ENCODE data around the gene ARHGAP8. TPM values are rescaled to one million over a fixed set of nuclear protein-coding genes. Genes with fewer than 3 reads are reported as not detected.
"Not testable (repeated sequence)": the region's sequence is repeated elsewhere in the genome, so short reads cannot be mapped to it uniquely, and the experiment has no call there.

The ARHGAP8 gene
- total and polyA plus RNA-seq, 2 donors (not counting 1 experiment from before 2014, with no cell fraction given), result 0.07 to 0.17 TPM

GRCh38 chr22:44898236-44898635 lies 145.9 kb downstream of the ARHGAP8 start:
- Histone ChIP-seq H3K27ac (ENCODE audit: insufficient read depth, low read length) (no peak overlapping the region), H3K9me3 (ENCODE audit: control insufficient read depth, insufficient read depth, low read depth, low read length) (no peaks in the 10 kb centered on the region), H4K20me1 (ENCODE audit: control insufficient read depth, extremely low read depth, insufficient read depth, low read length) (no peaks in the 10 kb centered on the region), H2AFZ (ENCODE audit: low read length) (no peak overlapping the region), H3K36me3 (ENCODE audit: control insufficient read depth, insufficient read depth, low read length) (no peaks in the 10 kb centered on the region), H3K4me3 (replicated peaks in 1 of 4; ENCODE audit: control extremely low read depth in 1 of 4, insufficient read depth in 1 of 4, low read depth in 3 of 4, low read length in 4 of 4) (no peak overlapping the region), H3K79me2 (ENCODE audit: control insufficient read depth, insufficient read depth, low read length) (no peaks in the 10 kb centered on the region), H3K27me3 (ENCODE audit: control insufficient read depth, insufficient read depth, low read length) (no peaks in the 10 kb centered on the region), H3K9ac (ENCODE audit: insufficient read depth, low read length) (no peak overlapping the region), H3K4me2 (ENCODE audit: extremely low read depth, insufficient read depth, low read length) (no peak overlapping the region), H3K4me1 (ENCODE audit: control insufficient read depth, extremely low read depth, insufficient read depth, low read length) (no peaks in the 10 kb centered on the region)
- no peak for DNase-seq (ENCODE audit: low read depth in 2 of 2)
- TF ChIP-seq EZH2 (IDR thresholded peaks at IDR 0.05; ENCODE audit: low read length, missing control alignments), result no peak
- no peak for TF ChIP-seq CTCF (conservative IDR thresholded peaks at IDR 0.05 in 1 of 2, IDR thresholded peaks at IDR 0.05 in 1 of 2; ENCODE audit: low read depth in 1 of 2, low read length in 2 of 2)

GRCh38 chr22:44901301-44901700 lies 148.9 kb downstream of the ARHGAP8 start:
- H3K36me3 ChIP-seq (ENCODE audit: control insufficient read depth, insufficient read depth, low read length), result no peaks in the 10 kb centered on the region
- TF ChIP-seq EZH2 (IDR thresholded peaks at IDR 0.05; ENCODE audit: low read length, missing control alignments) (no peak), CTCF (conservative IDR thresholded peaks at IDR 0.05 in 1 of 2, IDR thresholded peaks at IDR 0.05 in 1 of 2; ENCODE audit: low read depth in 1 of 2, low read length in 2 of 2) (no peak)
- no peaks in the 10 kb centered on the region for H3K4me1 ChIP-seq (ENCODE audit: control insufficient read depth, extremely low read depth, insufficient read depth, low read length)
- no peak overlapping the region for H3K27ac ChIP-seq (ENCODE audit: insufficient read depth, low read length)
- H3K9me3 ChIP-seq (ENCODE audit: control insufficient read depth, insufficient read depth, low read depth, low read length), result no peaks in the 10 kb centered on the region
- H3K4me2 ChIP-seq (ENCODE audit: extremely low read depth, insufficient read depth, low read length), result no peak overlapping the region
- no peaks in the 10 kb centered on the region for H3K27me3 ChIP-seq (ENCODE audit: control insufficient read depth, insufficient read depth, low read length)
- no peak overlapping the region for H3K9ac ChIP-seq (ENCODE audit: insufficient read depth, low read length)
- no peaks in the 10 kb centered on the region for H3K79me2 ChIP-seq (ENCODE audit: control insufficient read depth, insufficient read depth, low read length)
- no peak overlapping the region for H2AFZ ChIP-seq (ENCODE audit: low read length)
- no peaks in the 10 kb centered on the region for H4K20me1 ChIP-seq (ENCODE audit: control insufficient read depth, extremely low read depth, insufficient read depth, low read length)
- H3K4me3 ChIP-seq (replicated peaks in 1 of 4; ENCODE audit: control extremely low read depth in 1 of 4, insufficient read depth in 1 of 4, low read depth in 3 of 4, low read length in 4 of 4), result no peak overlapping the region
- DNase-seq (ENCODE audit: low read depth in 2 of 2), result peak; percentile 9 to 21

GRCh38 chr22:44903164-44903563 lies 150.8 kb downstream of the ARHGAP8 start:
- not testable (repeated sequence) for H3K9ac ChIP-seq (ENCODE audit: insufficient read depth, low read length); H3K79me2 ChIP-seq (ENCODE audit: control insufficient read depth, insufficient read depth, low read length); H2AFZ ChIP-seq (ENCODE audit: low read length); H3K4me3 ChIP-seq (replicated peaks in 1 of 4; ENCODE audit: control extremely low read depth in 1 of 4, insufficient read depth in 1 of 4, low read depth in 3 of 4, low read length in 4 of 4); DNase-seq (ENCODE audit: low read depth in 2 of 2); H3K27me3 ChIP-seq (ENCODE audit: control insufficient read depth, insufficient read depth, low read length); H3K36me3 ChIP-seq (ENCODE audit: control insufficient read depth, insufficient read depth, low read length); H4K20me1 ChIP-seq (ENCODE audit: control insufficient read depth, extremely low read depth, insufficient read depth, low read length); H3K9me3 ChIP-seq (ENCODE audit: control insufficient read depth, insufficient read depth, low read depth, low read length); H3K4me1 ChIP-seq (ENCODE audit: control insufficient read depth, extremely low read depth, insufficient read depth, low read length); H3K4me2 ChIP-seq (ENCODE audit: extremely low read depth, insufficient read depth, low read length); H3K27ac ChIP-seq (ENCODE audit: insufficient read depth, low read length)

GRCh38 chr22:44904492-44905152 lies 152.2 kb downstream of the ARHGAP8 start:
- not testable (repeated sequence) for H3K79me2 ChIP-seq (ENCODE audit: control insufficient read depth, insufficient read depth, low read length); H3K4me3 ChIP-seq (replicated peaks in 1 of 4; ENCODE audit: control extremely low read depth in 1 of 4, insufficient read depth in 1 of 4, low read depth in 3 of 4, low read length in 4 of 4); H3K27me3 ChIP-seq (ENCODE audit: control insufficient read depth, insufficient read depth, low read length); H3K27ac ChIP-seq (ENCODE audit: insufficient read depth, low read length); H4K20me1 ChIP-seq (ENCODE audit: control insufficient read depth, extremely low read depth, insufficient read depth, low read length); H3K4me2 ChIP-seq (ENCODE audit: extremely low read depth, insufficient read depth, low read length); H2AFZ ChIP-seq (ENCODE audit: low read length); H3K36me3 ChIP-seq (ENCODE audit: control insufficient read depth, insufficient read depth, low read length); H3K9ac ChIP-seq (ENCODE audit: insufficient read depth, low read length); H3K4me1 ChIP-seq (ENCODE audit: control insufficient read depth, extremely low read depth, insufficient read depth, low read length); H3K9me3 ChIP-seq (ENCODE audit: control insufficient read depth, insufficient read depth, low read depth, low read length); DNase-seq (ENCODE audit: low read depth in 2 of 2)
